Activated CD4-positive, alpha-beta T cell treated with anti-CD3 and anti-CD28 coated beads, Interleukin-2, amount 50 U/mL, for 1 hour (primary cell): ENCODE results near the gene EMILIN3.

Experiments used
- DNase-seq: peaks from one replicate; pipeline ENCODE4 v3.0.0-alpha.2; 2020

EMILIN3 gene

DNA sequence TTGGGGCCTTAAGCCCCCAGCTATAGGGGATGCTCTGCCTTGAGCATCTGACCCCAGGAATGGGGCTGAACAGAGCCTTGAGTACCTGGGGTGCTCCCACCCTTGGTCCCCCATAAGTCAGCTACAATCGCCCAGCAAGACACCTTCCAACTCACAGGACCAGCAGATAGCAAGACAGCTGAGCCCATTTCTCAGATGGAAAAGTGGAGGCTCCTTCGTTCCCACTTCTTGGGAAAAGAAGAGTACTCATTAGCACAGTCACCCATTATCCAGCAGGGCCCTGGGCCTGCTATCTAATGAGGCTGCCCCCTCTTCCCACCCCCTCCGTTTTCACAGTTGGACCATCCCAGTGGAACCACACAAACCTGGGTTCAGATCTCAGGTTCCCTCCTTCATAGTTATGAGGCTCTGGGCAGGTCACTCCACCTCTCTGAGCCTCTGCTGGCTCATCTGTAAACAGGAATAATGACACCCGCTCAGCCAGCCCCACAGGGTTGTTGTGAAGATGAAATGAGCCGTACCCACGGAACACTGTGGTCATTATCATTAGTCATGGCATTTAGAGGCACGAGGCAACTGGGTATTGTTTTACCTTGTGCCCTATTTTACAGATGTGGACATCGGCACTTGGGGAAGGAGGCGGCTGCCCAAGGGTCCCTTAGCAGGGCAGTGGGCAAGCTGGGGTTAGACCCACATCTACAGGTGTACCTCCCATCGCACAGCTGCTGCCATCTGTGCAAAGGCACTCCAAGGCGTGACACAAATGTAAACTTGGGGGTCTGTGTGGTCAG is 21.5 kb downstream of the EMILIN3 start:
- no peak for DNase-seq

DNA sequence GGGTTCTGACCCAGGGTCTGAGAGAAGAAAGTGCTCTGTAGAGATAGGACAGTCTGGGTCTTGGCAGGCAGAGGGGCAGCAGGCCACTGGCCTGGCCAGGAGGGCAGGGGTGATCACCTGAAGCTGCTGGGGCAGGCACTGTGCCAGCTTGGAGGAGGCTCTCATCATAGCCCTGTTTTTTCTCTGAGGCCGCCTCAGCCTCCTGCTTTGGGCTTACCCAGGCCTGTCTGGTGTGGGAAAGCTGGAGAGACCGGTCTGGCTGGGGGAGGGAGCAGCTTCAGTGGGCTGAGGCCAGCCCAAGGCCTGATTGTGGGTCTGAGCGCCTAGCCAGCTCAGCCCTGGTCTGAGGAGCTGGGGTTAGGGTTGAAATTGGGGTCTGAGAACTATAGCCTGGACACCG is 22.1 kb downstream of the EMILIN3 start:
- DNase-seq: no peak

DNA sequence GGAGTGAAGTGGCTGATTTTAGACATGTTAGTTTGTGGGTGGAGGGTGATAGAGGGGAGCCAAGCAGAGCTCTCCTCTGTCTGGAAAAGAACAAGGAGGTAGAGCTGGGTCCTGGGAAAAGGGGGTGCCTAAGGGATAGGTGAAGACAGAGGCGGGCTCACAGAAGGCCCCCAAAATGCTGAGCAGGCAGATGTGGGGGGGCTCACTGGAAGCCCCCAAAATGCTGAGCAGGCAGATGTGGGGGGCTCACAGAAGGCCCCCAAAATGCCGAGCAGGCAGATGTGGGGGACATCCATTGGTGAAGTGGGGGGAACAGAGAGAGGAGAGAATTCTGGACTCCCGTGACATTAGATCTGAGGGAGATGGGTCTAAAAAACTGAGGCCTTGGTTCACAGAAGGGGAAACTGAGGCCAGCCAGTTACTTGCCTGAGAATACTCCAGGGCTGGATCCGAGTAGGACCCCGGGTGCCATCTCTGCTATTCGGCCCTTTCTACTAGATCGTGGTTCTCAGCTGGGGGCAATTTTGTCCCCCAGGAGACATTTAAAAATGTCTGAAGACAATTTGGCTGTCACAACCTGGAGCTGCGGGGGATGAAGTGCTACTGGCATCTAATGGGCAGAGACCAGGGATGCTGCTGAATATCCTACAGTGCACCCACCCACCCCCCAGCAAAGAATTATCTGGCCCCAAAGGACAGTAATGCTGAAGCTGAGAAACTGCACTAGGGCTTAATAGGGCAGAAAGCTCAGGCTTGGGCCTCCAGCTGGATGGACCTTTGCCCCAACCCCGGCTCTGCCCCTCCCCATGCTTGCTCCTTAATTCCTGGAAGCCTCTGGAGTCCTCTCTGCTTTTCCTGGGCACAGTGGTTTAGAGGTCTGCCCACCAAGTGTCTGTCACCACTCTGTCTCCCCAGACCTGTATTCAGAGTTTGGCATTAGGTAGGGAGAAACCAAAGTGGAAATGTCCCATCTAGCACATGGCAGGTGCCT is 23.8 kb downstream of the EMILIN3 start:
- DNase-seq: no peak

DNA sequence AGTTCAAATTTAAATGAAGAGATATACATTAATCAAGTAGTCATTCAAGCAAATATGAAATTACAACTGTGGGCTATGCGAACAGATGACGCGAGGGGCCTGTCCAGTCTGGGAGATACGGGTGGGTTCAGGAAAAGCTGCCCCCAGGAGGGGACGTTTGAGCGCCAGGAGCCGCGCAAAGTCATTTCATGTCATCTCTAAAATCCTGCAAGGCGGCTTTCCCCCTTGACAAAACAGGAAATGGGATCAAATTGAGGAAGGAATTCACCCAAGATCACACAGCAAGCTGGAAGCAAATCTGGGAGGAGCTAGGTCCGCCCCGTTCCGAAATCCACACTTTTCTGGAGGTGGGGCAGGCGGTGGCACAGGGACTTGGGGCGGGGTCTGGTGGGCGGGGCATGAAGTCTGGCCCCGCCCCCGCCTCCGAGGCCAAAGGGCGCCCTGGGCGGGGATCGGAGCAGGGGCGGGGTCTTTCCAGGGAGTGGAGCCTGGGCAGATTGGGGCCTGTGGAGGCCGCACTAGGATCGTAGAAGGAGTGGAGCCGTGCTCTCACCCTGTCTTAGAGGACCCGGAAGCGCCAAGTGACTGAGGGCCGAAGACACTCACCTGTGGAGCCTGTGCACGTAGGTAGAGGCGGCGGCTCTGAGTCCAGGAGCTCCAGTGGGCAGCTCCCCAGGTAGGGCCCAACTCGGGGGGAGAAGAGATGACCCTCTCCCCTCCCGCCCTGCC is 26.1 kb downstream of the EMILIN3 start, which contains the start of gene LPIN3:
LPIN3 (plus strand) TSS at position 495 of the 729 bp plus-strand sequence. CDS start 4,983 bp downstream, outside the sequence.
- DNase-seq: peak; percentile 36

DNA sequence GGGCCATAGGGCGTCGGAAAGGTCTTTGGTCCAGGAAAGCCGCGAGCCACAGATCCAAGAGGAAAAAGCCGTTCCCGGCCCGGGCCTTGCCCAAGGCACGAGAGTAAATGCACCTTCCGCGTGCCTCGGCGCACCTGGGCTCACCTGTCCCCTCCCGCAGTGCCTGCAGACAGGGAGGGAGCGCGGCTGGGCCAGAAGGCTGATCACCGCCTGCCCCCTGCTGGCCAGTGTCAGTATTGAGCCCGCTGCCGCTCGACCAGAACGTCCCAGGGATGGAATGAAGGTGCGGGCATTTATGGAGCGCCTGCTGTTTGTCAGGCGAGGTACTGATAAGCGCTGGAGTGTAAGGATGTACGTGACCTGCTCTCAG is 26.7 kb downstream of the EMILIN3 start:
- DNase-seq: peak; percentile 85

DNA sequence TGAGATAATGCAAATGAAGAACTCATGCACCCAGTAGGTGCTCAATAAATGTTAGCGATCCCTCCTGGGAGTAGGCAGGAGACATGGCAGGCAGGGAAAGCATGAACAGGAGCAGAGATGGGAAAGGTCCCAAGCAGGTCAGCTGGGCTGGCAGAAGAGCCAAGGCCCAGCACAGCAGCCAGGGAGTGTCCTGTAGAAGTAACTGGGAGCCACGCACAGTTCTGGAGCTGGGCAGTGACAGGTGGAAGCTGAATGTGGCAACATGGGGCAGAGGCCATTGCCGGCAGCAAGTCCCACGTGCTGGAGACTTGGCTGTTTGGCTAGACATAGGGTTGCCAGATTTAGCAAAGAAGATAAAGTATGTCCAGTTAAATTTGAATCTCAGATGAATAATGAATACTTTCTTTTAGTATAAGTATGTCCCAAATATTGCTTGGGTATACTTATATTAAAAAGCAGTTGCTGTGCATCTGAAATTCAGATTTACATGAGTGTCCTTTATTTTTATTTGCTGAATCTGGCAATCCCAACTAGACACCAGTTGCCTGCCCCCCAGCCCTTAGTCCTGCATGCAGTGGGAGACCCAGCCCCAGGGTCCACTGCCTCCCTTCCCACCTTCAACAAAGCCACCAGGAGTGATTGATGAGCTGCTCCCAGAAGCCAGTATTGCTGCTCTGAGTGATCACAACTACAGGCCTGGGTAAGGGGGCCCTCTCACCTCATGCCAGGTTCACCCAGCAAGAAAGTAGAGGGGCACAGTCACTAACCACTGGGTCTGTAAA is 29.7 kb downstream of the EMILIN3 start:
- DNase-seq: no peak

DNA sequence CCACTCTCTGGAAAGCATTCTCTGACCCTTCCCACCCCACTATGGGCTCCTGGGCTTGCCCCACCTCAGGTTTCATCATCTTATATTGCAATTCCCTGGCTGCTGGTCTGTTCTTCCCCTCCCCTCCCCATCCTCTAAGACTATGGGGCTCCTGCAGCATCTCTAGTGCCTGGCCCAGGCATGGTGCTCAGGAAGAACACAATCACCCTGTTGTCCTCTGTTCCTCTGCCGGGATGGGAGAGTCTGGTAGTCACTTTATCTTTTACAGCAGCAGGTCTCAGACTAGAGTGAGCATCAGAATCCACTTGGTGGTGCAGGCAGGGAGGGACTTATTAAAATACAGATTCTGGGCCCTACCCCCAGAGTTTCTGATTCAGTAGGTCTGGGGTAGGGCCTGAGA is 31.0 kb downstream of the EMILIN3 start:
- no peak for DNase-seq

DNA sequence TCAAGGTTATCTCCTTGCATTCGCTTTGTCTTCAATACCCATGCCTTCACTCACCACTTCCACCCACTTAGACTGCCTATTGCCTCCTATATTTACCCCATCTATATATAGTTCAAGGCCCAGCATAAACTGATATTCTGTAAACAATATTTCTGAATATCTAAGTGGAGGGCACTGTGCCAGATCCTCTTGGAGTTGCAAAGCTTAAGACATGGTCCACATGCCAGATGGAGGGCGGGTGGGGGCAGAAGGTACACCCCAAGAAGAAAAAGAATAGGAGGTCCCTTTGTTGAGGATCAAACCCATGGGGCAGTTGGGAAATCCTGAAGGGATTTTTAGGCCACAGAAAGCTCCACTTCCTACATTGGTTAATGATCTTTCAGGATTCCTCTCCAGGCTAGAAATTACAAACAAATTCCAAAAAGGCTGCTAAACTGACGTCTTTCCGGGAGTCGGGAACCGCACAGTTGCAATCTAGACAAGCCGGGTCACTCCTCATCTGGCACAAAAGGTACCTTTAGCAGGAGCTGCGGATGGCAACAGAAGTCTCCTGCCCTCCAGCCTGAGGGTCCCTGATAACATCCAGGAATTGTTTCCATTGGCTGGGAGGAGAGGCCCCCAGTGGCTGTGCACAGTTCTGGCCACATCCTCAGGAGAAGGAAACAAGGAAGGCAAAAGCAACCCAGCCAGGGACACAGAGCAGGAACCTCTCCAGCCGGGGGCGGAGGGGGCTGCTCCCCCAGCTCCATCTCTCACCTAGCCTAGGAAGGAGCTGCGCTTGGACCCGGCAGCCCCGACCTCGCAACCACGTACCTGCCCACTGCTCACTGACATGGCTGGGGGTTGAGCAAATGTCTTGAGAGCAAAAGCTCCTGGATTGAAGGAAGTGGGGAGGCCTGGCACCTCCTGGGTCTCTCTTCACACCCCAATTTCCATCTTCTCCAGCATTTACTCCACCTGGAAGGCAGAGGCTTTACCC is 31.9 kb downstream of the EMILIN3 start:
- DNase-seq: no peak

DNA sequence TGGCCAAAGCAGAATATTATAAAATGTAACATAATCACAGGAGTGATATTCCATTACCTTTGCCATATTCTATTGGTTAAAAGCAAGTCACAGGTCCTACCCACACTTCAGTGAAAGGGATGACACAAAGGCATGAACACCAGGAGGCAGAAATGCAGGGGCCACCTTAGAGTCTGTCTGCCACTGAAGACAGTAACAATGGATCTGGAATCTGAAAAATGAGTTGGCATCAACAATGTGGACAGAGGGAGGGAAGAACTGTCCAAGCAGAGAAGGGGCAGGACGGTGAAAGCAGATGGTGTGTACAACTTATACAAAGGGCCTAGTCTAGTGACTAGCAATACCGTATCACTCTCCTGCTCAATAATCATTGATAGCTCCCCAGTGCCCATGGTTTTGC is 32.6 kb downstream of the EMILIN3 start:
- DNase-seq: no peak

DNA sequence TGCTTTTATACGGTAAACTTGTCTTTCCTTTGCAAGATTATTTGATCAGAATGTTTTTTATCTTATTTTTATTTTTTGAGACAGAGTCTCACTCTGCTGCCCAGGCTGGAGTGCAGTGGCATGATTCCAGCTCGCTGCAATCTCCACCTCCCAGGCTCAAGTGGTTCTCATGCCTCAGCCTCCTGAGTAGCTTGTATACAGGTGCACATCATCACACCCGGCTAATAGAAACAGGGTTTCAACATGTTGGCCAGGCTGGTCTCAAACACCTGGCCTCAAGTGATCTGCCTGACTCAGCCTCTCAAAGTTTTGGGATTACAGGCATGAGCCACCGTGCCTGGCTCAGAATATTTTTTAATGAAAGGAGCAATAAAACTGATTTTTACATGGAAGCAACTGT is 34.9 kb downstream of the EMILIN3 start:
- no peak for DNase-seq

DNA sequence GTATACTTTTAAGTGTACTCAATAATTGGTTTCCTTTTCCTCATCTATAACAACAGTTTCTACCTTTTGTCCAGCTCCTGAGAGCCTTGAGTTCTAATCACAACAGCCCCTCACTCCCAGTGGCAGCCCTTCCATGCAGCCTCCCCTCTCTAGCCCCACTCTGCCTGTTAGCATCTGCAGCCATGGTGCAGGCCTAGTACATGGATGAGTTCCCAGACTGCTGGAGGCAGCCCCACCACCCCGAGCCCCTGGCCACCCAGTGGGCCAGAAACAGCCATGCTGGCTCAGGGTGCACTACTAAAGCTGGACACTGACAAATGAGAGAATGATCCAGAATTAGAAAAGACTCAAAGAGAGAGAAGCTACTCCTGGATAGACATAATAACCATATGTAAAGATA is 35.7 kb downstream of the EMILIN3 start:
- no peak for DNase-seq

DNA sequence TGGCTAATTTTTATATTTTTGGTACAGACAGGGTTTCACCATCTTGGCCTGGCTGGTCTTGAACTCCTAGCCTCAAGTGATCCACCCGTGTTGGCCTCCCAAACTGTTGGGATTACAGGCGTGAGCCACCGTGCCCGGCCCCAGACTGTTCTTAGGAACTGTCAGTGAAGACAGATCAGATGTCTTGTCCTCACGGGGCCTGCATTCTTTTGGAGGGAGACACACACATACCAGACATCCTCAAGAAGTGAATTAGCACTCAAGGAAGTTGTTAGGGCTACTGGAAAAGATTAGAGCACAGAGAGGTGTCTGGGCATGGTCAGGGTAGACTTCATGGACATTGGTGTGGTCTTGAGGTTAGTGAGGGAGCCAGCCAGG is 36.3 kb downstream of the EMILIN3 start:
- no peak for DNase-seq

DNA sequence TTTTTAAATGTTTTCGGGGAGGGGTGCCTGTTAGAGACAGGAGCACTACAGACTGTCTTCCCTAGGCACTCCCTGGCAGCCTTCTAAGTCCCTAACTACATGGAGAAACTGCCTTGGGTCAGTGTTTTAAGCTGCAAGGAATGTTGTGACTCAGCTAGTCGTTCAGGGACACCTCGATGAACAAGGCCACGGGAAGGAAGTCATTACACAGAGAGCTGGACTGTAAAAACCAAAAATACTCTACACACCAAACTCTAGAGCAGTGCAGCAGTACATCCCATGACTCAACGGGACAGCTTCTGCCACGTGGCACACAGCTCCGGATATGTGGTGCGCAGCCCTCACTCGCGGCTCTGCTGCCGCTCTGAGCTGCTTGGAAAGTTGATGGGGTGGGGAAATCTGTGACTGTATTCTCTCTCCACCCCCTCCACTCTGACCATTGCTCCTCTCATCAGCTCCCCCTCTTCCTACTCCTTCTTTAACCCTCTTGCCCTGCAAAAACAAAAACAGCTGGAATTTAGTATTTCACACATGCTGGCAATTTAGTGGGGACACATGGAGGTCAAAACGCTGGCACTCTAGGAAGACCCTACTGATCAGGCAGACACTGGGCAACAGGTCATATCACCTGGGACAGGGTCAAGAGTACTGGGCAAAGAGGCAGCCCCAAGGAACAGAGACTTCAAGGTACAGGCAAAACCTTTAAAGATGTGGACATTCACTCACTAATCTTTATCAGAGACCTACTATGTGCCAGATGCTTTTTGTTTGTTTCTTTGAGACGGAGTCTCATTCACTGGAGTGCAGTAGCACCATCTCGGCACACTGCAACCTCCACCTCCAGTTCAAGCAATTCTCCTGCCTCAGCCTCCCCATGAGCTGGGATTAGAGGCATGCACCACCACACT is 36.9 kb downstream of the EMILIN3 start:
- peak; percentile 45 for DNase-seq

DNA sequence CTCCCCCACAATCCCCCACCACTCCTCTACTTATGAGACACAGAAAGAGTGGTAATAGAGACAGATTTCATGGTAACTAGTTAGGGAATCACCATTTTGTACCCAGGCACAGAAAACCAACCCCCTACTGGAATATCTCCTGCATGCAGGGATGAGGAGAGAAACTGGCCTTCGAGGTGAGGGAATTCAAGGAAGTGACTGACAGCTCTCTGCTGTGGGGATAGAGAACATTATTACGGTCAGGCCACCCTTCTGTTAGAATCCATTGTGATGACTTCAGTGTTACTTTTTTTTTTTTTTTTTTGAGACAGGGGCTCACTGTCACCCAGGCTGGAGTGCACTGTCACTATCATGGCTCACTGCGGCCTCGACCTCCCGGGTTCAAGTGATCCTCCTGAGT is 39.4 kb downstream of the EMILIN3 start:
- DNase-seq: no peak

DNA sequence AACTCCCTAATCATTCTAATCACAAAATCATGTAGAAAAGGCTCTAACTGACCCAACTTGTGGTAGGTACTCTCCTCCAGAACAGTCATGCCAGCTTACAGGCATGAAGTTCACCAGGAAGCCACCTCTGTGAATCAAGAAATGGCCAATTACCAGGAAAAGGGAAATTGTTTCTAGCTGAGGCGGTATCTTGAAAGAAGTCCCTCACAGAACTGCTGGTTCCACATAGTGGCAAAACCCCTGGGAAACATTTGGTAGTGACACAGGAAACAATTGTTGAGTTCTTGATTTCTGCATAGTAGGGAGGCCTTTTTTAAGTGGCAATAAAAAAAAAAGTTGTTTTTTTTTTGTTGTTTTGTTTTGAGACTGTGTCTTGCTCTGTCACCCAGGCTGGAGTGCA is 45.6 kb downstream of the EMILIN3 start:
- DNase-seq: no peak

DNA sequence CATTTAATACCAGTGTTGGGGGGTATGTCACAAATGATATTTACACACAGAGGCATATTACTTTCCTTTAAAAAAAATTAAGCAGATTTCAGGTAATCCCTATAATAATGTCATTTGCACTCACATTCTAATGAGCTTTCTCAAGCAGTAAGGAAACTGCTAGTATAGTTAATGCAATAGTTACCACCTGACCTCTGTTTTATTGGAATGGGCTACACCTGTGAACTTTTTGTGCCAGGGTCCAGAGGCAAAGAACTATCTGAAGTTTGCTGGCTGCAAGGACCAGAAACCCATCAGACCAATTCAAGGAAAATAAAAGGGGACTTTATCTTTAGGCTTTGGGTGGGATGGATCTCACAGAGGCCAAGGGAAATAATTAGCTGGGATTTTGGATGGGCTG is 46.2 kb downstream of the EMILIN3 start:
- DNase-seq: no peak

DNA sequence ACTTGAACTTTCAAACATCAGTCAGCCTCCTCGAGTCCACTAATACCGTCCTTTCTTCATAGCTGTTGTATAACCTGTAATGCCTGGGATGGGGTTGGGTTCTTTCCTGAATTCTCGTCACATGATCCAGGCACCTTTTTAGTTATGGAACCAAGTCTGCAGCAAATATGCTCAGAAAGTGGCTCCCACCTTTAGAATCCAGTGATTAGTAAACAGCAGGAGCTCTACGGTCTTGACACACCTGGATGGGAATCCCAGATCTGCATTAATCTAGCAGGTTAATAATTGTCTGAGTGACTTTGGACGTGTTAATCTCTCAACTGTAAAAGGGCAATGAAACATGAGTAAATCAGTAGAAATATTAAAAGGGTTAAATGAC is 48.4 kb downstream of the EMILIN3 start:
- DNase-seq: no peak

DNA sequence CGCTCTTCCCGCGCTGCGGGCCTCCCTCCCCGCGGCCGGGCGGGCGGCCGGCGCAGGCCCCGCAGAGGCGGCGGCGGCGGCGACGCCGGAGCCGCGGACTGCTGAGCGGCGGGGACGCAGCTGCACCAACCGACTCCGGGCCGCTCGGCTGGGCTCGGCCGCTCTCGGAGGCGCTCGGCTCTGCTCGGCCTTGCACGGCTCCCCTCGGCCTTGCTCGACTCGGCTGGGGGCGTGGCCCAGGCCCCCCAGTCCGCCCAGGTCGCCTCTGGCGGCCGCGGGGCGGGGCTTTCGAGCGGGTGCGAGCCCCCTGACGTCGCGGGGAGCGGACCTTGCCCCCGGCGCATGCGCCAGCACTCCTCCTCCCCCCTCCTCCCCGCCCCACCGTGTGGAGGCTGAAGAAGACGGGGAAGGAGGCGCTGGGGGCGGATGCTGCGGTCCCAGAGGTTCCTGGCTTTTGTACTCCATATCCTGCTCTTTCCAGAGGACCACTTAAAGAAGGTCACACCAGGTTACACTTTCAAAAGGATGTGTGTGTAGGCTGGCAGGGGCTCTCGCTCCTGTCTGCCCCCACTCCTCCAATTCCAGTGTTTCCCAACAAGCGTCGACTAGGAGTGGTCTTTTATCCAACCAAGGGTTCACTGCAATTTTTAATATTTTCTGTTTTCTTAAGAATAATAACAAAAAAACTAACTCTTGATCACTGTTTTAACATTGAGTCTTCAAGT is 48.9 kb downstream of the EMILIN3 start, which contains the start of gene ZHX3:
ZHX3 (minus strand) TSS at position 186 of the 725 bp plus-strand sequence. CDS start 112,815 bp downstream, outside the sequence.
- DNase-seq: peak; percentile 93
